Caco-2 (cell line): ENCODE results near the gene GPR161. TPM values are rescaled to one million over a fixed set of nuclear protein-coding genes. Genes with fewer than 3 reads are reported as not detected.

ENCODE experiments used
- BruUV-seq: library from RNA; stranded (reverse); fragments of 400-500 nt; replicated peaks from 2 replicates; lab custom pipeline; 2021; lab: Mats Ljungman, UMichigan
- CTCF ChIA-PET: fragments of 300-600 bp; sonication (Branson Sonifier 250); formaldehyde crosslinking; loops from one replicate; lab custom pipeline; 2022; ENCODE audit warnings: antibody characterized with exemption; lab: Charles Lee
- POLR2A ChIA-PET: fragments of 300-600 bp; sonication (Branson Sonifier 250); formaldehyde crosslinking; loops from one replicate; lab custom pipeline; 2022; ENCODE audit warnings: antibody characterized with exemption; lab: Charles Lee
- DNase-seq, 2 experiments: peaks; one replicate each; pipeline versions ENCODE4 v3.0.0 to v3.0.0-alpha.2; 2020 to 2022
- H3K27me3 ChIP-seq: replicated peaks from 2 replicates; pipeline ENCODE4 v1.6.0; 2011; ENCODE audit warnings: low read length; ENCODE audit not compliant: control insufficient read depth, insufficient read depth
- H3K36me3 ChIP-seq: 2 replicates; pipeline ENCODE4 v1.5.1; 2011; ENCODE audit warnings: low read length; ENCODE audit not compliant: control insufficient read depth, insufficient read depth
- H3K4me1 ChIP-seq: fragments of 250-450 bp; sonication (Bioruptor Pico); 2 replicates; pipeline ENCODE4 v1.5.1; 2020; ENCODE audit warnings: mild to moderate bottlenecking
- H3K4me3 ChIP-seq: 2 replicates; pipeline ENCODE4 v1.5.1; 2011; ENCODE audit warnings: low read depth, mild to moderate bottlenecking, control low read depth, low read length
- H3K9me3 ChIP-seq: fragments of 250-450 bp; sonication (Bioruptor Pico); 2 replicates; pipeline ENCODE4 v1.5.1; 2020; ENCODE audit warnings: mild to moderate bottlenecking, moderate library complexity
- H3K27ac Mint-ChIP-seq: one replicate; pipeline ENCODE4 v1.8.0; 2022; ENCODE audit warnings: mixed read lengths; ENCODE audit not compliant: unreplicated experiment
- H3K27me3 Mint-ChIP-seq: one replicate; pipeline ENCODE4 v1.8.0; 2022; ENCODE audit warnings: mixed read lengths; ENCODE audit not compliant: insufficient read depth, unreplicated experiment
- H3K36me3 Mint-ChIP-seq: one replicate; pipeline ENCODE4 v1.8.0; 2022; ENCODE audit warnings: mild to moderate bottlenecking, mixed read lengths; ENCODE audit not compliant: insufficient read depth, unreplicated experiment
- H3K4me1 Mint-ChIP-seq: one replicate; pipeline ENCODE4 v1.8.0; 2022; ENCODE audit warnings: low read depth, mixed read lengths; ENCODE audit not compliant: unreplicated experiment
- H3K4me3 Mint-ChIP-seq: one replicate; pipeline ENCODE4 v1.8.0; 2022; ENCODE audit warnings: mild to moderate bottlenecking, moderate library complexity, mixed read lengths; ENCODE audit not compliant: unreplicated experiment
- H3K9me3 Mint-ChIP-seq: one replicate; pipeline ENCODE4 v1.8.0; 2022; ENCODE audit warnings: mixed read lengths; ENCODE audit not compliant: unreplicated experiment
- intact Hi-C: fragments of 100-400 bp; cut with micrococcal nuclease; formaldehyde crosslinking; loops from one replicate; pipeline ENCODE4 v1.10.0; 2022; ENCODE audit not compliant: unreplicated experiment
- total RNA-seq: library from RNA; stranded (reverse); gene quantifications from 2 replicates; pipeline ENCODE4 v1.2.3, GENCODE V29; 2022
- TF ChIP-seq, protein P1 (sequence below), 2 experiments: fragments of 200-600 bp in 1 of 2; IDR thresholded peaks; 1 replicate in 1 of 2; 2 replicates in 1 of 2; pipeline versions ENCODE4 v1.5.1 to v1.8.0; 2011 to 2022; ENCODE audit warnings: antibody characterized with exemption in 1 of 2, control low read depth in 1 of 2, inconsistent platforms in 1 of 2, low read depth in 1 of 2, low read length in 1 of 2, mild to moderate bottlenecking in 1 of 2, moderate library complexity in 1 of 2; ENCODE audit not compliant: insufficient read depth in 1 of 2, severe bottlenecking in 1 of 2, unreplicated experiment in 1 of 2

GPR161 gene
- total RNA-seq, 1 experiment from 2014 or later: 38.2 TPM

GRCh38 chr1:168088511-168089325 lies 48.0 kb downstream of the GPR161 start:
- no peaks in the 10 kb centered on the region for H3K27me3 Mint-ChIP-seq
- no peak overlapping the region for H3K4me3 ChIP-seq
- no peaks in the 10 kb centered on the region for H3K4me1 ChIP-seq
- H3K36me3 ChIP-seq: peaks cover 1% of the 10 kb centered on the region; the same call in 1 of the 2 replicates
- H3K4me1 Mint-ChIP-seq: peaks cover 9% of the 10 kb centered on the region
- no peaks in the 10 kb centered on the region for H3K9me3 Mint-ChIP-seq
- no peak overlapping the region for H3K4me3 Mint-ChIP-seq
- POLR2A ChIA-PET: no interaction called here
- DNase-seq: no peak
- peaks cover 73% of the 10 kb centered on the region for H3K36me3 Mint-ChIP-seq
- CTCF ChIA-PET: no interaction called here
- H3K27ac Mint-ChIP-seq: peak overlapping the region; percentile 52
- intact Hi-C loops: no loop called here
- no TSS peak for BruUV-seq
- TF ChIP-seq, protein P1, sequence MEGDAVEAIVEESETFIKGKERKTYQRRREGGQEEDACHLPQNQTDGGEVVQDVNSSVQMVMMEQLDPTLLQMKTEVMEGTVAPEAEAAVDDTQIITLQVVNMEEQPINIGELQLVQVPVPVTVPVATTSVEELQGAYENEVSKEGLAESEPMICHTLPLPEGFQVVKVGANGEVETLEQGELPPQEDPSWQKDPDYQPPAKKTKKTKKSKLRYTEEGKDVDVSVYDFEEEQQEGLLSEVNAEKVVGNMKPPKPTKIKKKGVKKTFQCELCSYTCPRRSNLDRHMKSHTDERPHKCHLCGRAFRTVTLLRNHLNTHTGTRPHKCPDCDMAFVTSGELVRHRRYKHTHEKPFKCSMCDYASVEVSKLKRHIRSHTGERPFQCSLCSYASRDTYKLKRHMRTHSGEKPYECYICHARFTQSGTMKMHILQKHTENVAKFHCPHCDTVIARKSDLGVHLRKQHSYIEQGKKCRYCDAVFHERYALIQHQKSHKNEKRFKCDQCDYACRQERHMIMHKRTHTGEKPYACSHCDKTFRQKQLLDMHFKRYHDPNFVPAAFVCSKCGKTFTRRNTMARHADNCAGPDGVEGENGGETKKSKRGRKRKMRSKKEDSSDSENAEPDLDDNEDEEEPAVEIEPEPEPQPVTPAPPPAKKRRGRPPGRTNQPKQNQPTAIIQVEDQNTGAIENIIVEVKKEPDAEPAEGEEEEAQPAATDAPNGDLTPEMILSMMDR (IDR thresholded peaks at IDR 0.05; ENCODE audit: insufficient read depth in 1 of 2, low read depth in 1 of 2, low read length in 1 of 2, severe bottlenecking in 1 of 2, unreplicated experiment in 1 of 2): no peak
- H3K9me3 ChIP-seq: no peaks in the 10 kb centered on the region
- H3K27me3 ChIP-seq: no peaks in the 10 kb centered on the region

DNA sequence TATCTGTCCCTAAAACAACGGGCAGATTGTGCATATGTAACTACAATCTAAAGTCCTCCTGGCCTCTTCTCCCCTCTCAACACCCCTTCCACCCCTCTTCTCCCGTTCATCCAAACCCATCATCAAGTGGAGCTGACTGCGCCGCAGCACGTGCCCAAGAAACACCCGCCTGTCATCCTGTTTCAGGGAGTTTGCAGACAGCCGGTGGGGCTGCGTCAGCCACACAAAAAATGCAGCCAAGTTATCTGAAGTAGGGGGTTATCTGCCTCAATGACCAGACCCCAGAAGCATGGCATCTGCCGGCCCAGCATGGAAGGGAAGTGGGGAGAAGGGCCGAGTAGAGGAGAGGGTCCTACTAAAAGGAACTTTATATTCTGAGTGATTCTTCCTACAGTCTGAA lies 49.0 kb downstream of the GPR161 start:
- no peaks in the 10 kb centered on the region for H3K4me1 ChIP-seq
- Mint-ChIP-seq H3K9me3 (no peaks in the 10 kb centered on the region), H3K27me3 (no peaks in the 10 kb centered on the region), H3K4me1 (peaks cover 12% of the 10 kb centered on the region), H3K4me3 (no peak overlapping the region), H3K27ac (no peak overlapping the region), H3K36me3 (peaks cover 76% of the 10 kb centered on the region)
- TF ChIP-seq, protein P1 (IDR thresholded peaks at IDR 0.05; ENCODE audit: insufficient read depth in 1 of 2, low read depth in 1 of 2, low read length in 1 of 2, severe bottlenecking in 1 of 2, unreplicated experiment in 1 of 2): no peak
- H3K9me3 ChIP-seq: no peaks in the 10 kb centered on the region
- H3K4me3 ChIP-seq: no peak overlapping the region
- no TSS peak for BruUV-seq
- CTCF ChIA-PET: no interaction called here
- no peak for DNase-seq
- POLR2A ChIA-PET: no interaction called here
- H3K36me3 ChIP-seq: peaks cover 1% of the 10 kb centered on the region; the same call in 1 of the 2 replicates
- no peaks in the 10 kb centered on the region for H3K27me3 ChIP-seq
- intact Hi-C loops: no loop called here

- Histone ChIP-seq H3K4me1 (peaks cover 11% of the 10 kb centered on the region), H3K27me3 (no peaks in the 10 kb centered on the region), H3K4me3 (no peak overlapping the region), H3K9me3 (no peaks in the 10 kb centered on the region), H3K36me3 (peaks cover 1% of the 10 kb centered on the region; the same call in 1 of the 2 replicates)
- TF ChIP-seq, protein P1 (IDR thresholded peaks at IDR 0.05; ENCODE audit: insufficient read depth in 1 of 2, low read depth in 1 of 2, low read length in 1 of 2, severe bottlenecking in 1 of 2, unreplicated experiment in 1 of 2): no peak
- no peak for DNase-seq
- H3K36me3 Mint-ChIP-seq: peaks cover 86% of the 10 kb centered on the region
- ChIA-PET CTCF (no interaction called here), POLR2A (no interaction called here)
- H3K4me1 Mint-ChIP-seq: peaks cover 25% of the 10 kb centered on the region
- no TSS peak for BruUV-seq
- no peak overlapping the region for H3K27ac Mint-ChIP-seq
- no peaks in the 10 kb centered on the region for H3K27me3 Mint-ChIP-seq
- intact Hi-C loops: no loop called here
- no peaks in the 10 kb centered on the region for H3K9me3 Mint-ChIP-seq
- no peak overlapping the region for H3K4me3 Mint-ChIP-seq
These were observed 50.3 kb downstream of the GPR161 start for GRCh38 chr1:168086438-168086837.
